ENCODE results near the gene KRT32. TPM values are rescaled to one million over a fixed set of nuclear protein-coding genes. Genes with fewer than 3 reads are reported as not detected.
"Not testable (repeated sequence)": the region's sequence is repeated elsewhere in the genome, so short reads cannot be mapped to it uniquely, and the experiment has no call there.

Gene KRT32
- polyA plus RNA-seq, 4 donors = not detected

DNA sequence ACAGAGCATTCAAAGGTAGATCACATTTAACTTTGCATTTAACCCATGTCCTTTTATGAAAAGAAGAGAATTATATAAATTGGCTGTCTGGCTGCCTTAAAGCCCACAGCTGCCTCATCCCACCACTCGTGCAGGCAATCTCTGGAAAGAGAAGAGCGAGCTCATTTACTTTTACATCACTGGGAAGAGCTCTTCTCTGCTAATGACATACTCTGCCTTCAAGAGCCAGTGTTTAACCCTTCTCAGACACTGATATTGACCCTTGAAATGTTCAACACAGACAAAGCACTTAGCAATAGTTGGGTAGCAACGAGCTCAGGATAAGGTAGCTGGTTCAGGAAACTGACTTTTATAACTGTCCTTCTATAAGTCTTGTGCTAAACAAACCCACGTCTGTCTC is 33.2 kb downstream of the KRT32 start:
- no peak for DNase-seq (ENCODE audit: low read depth in 4 of 4, low spot score in 2 of 4)

GRCh38 chr17:41433586-41433985 is 33.6 kb downstream of the KRT32 start:
- DNase-seq (ENCODE audit: low read depth in 4 of 4, low spot score in 2 of 4) = no peak

GRCh38 chr17:41430376-41430775 is 36.8 kb downstream of the KRT32 start:
- not testable (repeated sequence) for DNase-seq (ENCODE audit: low read depth in 4 of 4, low spot score in 2 of 4)

DNA sequence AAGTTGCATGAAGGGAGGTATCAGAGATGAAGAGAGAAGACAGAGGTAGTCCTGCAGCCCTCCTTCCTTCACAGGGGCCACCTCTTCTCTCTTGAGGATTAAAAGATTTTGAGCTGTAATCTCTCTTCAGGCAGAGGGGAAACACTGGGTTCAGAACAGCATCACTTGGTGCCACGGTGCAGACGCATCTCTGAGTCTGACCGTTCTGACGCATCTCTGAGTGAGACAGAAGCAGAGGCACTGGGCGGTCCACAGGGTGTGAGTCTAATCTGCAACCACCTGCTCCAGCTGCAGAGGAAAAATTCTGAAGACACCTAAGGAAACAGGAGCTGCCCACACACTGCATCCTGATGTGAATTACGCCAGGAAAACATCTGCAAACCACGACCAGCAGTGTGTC is 37.5 kb downstream of the KRT32 start:
- DNase-seq (ENCODE audit: low read depth in 4 of 4, low spot score in 2 of 4) = no peak

GRCh38 chr17:41428591-41429291 is 38.4 kb downstream of the KRT32 start:
- DNase-seq (ENCODE audit: low read depth in 4 of 4, low spot score in 2 of 4) = no peak

GRCh38 chr17:41424111-41424635 is 43.0 kb downstream of the KRT32 start, which contains the start of gene KRT37:
TSS of gene KRT37 (minus strand) at chr17:41424585. CDS start at chr17:41424523, 62 bp downstream.
- no peak for DNase-seq (ENCODE audit: low read depth in 4 of 4, low spot score in 2 of 4)

DNA sequence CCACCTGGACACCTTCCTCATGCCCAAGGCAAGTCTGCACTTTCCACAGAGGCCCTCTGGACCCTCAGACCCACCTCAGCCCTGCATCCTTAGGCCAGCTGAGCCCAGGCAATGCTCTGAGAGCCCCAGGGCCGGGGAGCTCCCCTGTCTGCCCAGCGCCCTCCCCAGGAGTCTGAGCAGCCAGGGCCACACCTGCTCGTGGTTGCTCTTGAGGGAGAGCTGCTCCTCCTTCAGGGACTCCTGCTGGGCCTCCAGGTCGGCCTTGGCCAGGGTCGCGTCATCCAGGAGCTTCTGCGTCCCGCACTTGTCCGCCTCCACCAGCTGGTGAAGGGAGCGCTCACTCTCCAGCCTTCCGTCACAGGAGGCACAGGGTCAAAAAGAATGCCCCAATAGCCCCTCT is 44.6 kb downstream of the KRT32 start:
- DNase-seq (ENCODE audit: low read depth in 4 of 4, low spot score in 2 of 4) = not testable (repeated sequence)

DNA sequence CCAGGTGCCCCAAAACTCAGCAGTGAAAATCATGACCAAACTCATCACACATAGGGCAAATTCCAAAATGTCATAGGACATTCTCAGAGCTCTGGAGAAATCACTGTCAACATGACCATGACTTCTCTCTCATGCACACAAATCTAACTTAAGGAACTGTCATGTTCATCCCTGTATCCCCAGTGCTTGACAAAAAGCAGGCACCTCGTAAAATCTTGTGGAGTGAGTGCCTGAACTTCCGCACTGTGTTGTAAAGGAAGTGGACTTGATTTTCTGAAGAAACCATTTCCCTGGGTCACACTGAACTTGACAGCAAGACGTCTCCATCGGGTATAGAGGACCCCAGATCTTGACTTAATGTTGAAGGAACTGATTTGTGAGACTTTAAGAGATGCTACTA is 45.6 kb downstream of the KRT32 start:
- no peak for DNase-seq (ENCODE audit: low read depth in 4 of 4, low spot score in 2 of 4)

GRCh38 chr17:41421116-41421515 is 46.1 kb downstream of the KRT32 start:
- DNase-seq (ENCODE audit: low read depth in 4 of 4, low spot score in 2 of 4) = no peak

GRCh38 chr17:41420134-41420533 is 47.1 kb downstream of the KRT32 start:
- no peak for DNase-seq (ENCODE audit: low read depth in 4 of 4, low spot score in 2 of 4)

GRCh38 chr17:41419716-41420115 is 47.5 kb downstream of the KRT32 start:
- no peak for DNase-seq (ENCODE audit: low read depth in 4 of 4, low spot score in 2 of 4)

GRCh38 chr17:41418116-41418860 is 48.9 kb downstream of the KRT32 start:
- no peak for DNase-seq (ENCODE audit: low read depth in 4 of 4, low spot score in 2 of 4)

GRCh38 chr17:41417576-41418015 is 49.6 kb downstream of the KRT32 start:
- no peak for DNase-seq (ENCODE audit: low read depth in 4 of 4, low spot score in 2 of 4)

DNA sequence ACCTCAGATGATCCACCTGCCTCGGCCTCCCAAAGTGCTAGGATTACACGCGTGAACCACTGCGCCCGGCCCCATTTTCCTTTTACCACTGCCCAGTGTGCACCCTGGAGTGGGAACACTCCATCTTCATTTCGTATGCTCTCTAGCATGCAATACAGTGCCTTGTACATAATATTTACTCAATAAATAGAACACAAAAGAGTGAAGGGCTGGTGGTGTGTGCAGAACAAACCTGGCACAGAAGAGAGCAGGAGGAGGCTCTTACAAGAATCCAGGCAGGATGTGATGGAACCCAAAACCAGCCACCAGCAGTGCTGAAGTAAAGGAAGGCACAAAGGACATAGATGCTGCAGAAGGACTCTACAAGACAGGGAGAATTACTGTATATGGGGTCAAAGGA is 50.1 kb downstream of the KRT32 start:
- no peak for DNase-seq (ENCODE audit: low read depth in 4 of 4, low spot score in 2 of 4)

- DNase-seq (ENCODE audit: low read depth in 4 of 4, low spot score in 2 of 4) = no peak
These were observed 50.7 kb downstream of the KRT32 start for GRCh38 chr17:41416479-41416878.

- DNase-seq (ENCODE audit: low read depth in 4 of 4, low spot score in 2 of 4) = no peak
These were observed 51.3 kb downstream of the KRT32 start for GRCh38 chr17:41415833-41416335.

DNA sequence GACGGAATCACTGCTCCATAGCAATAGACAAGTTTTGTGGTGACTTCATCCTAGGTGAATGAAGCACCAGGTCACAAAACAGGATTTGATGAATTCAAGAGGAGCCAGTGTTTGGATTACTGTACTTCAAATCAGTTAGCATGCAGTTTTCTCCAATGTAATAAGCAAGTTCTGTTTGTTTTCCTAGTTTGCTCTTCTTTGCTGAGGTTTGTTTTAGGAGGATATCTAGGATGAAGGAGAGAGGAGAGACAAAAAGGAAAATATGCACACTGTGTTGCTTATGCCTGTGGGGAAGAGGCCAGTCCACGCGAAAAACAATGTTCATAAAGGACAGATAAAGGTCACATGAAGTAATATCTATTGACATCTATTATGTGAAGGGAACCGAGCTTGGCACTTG is 51.8 kb downstream of the KRT32 start:
- DNase-seq (ENCODE audit: low read depth in 4 of 4, low spot score in 2 of 4) = no peak

GRCh38 chr17:41413982-41414381 is 53.2 kb downstream of the KRT32 start:
- DNase-seq (ENCODE audit: low read depth in 4 of 4, low spot score in 2 of 4) = no peak

DNA sequence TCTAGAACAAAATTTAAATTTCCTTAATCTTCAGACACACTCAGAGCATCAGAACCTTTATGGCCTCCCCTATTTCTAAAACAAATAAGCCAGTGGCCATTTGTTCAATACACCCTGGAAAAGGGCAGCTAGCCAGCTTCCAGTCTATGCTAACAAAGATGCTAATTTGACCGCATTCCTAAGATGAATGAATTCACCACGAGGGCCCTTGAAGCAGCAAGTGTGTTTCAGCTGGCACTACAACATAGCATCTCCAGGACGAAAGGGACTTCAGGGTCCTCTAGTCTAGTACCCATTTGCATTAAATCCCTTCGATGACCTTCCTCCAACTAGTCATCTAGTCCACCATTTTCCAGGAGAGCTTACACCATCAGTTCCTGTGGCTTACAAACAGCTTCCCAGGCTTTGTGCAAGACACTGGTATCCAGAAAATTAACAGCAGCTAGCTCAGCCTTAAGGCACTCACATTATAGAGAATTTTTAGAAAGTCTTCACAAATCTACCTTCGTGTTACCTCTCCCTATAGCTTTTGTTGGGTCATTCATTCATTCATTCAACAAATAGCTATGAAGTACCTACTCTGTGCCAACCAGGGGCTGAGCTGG is 53.7 kb downstream of the KRT32 start:
- DNase-seq (ENCODE audit: low read depth in 4 of 4, low spot score in 2 of 4) = no peak

- no peak for DNase-seq (ENCODE audit: low read depth in 4 of 4, low spot score in 2 of 4)
These were observed 55.9 kb downstream of the KRT32 start for GRCh38 chr17:41411072-41411840.

Measured in left renal cortex interstitium (tissue), 4 donors.